A673 (cell line): Measurements from ENCODE around the gene CDKAL1. TPM values are rescaled to one million over a fixed set of nuclear protein-coding genes. Genes with fewer than 3 reads are reported as not detected.

Experiments
- BruUV-seq: library from RNA; stranded (reverse); fragments of 400-500 nt; replicated peaks from 2 replicates; lab custom pipeline; 2021; lab: Mats Ljungman, UMichigan
- CTCF ChIA-PET: fragments of 300-600 bp; sonication (Branson Sonifier 250); formaldehyde crosslinking; loops from one replicate; lab custom pipeline; 2022; ENCODE audit warnings: antibody characterized with exemption; lab: Charles Lee
- POLR2A ChIA-PET: fragments of 300-600 bp; sonication (Branson Sonifier 250); formaldehyde crosslinking; loops from one replicate; lab custom pipeline; 2022; ENCODE audit warnings: antibody characterized with exemption; ENCODE audit not compliant: low non-redundant PET; lab: Charles Lee
- DNase-seq: peaks from one replicate; pipeline ENCODE4 v3.0.0-alpha.2; 2015; ENCODE audit warnings: low spot score
- H3K27ac ChIP-seq: fragments of 200-600 bp; sonication (generic); 2 replicates; pipeline ENCODE4 v1.5.1; 2016; ENCODE audit warnings: mixed run types, low read depth, mild to moderate bottlenecking, mixed read lengths, antibody characterized with exemption, low read length; ENCODE audit not compliant: poor library complexity, severe bottlenecking
- H3K27me3 ChIP-seq: fragments of 200-600 bp; sonication (generic); replicated peaks from 2 replicates; pipeline ENCODE4 v1.6.1; 2017; ENCODE audit warnings: mixed run types, low read depth, mild to moderate bottlenecking, mixed read lengths, antibody characterized with exemption, low read length; ENCODE audit not compliant: insufficient read depth, poor library complexity
- H3K36me3 ChIP-seq: fragments of 200-600 bp; sonication (generic); 2 replicates; pipeline ENCODE4 v1.6.1; 2016; ENCODE audit warnings: mixed run types, mild to moderate bottlenecking, mixed read lengths, antibody characterized with exemption, low read length; ENCODE audit not compliant: insufficient read depth, poor library complexity, severe bottlenecking
- H3K4me1 ChIP-seq: fragments of 200-600 bp; sonication (generic); 2 replicates; pipeline ENCODE4 v1.6.1; 2017; ENCODE audit warnings: mixed run types, mild to moderate bottlenecking, mixed read lengths, antibody characterized with exemption, low read length; ENCODE audit not compliant: insufficient read depth, poor library complexity, severe bottlenecking
- H3K4me3 ChIP-seq: fragments of 200-600 bp; sonication (generic); 2 replicates; pipeline ENCODE4 v1.5.1; 2016; ENCODE audit warnings: low read depth, mixed run types, mild to moderate bottlenecking, mixed read lengths, low read length; ENCODE audit not compliant: poor library complexity, severe bottlenecking
- H3K9me3 ChIP-seq: fragments of 200-600 bp; sonication (generic); 2 replicates; pipeline ENCODE4 v1.6.1; 2016; ENCODE audit warnings: mixed run types, low read depth, mild to moderate bottlenecking, mixed read lengths, antibody characterized with exemption, low read length; ENCODE audit not compliant: poor library complexity, severe bottlenecking
- EZH2 ChIP-seq: fragments of 200-600 bp; sonication (generic); IDR thresholded peaks from 2 replicates; pipeline ENCODE4 v1.6.1; 2017; ENCODE audit warnings: borderline replicate concordance, low read depth, mild to moderate bottlenecking, mixed read lengths, antibody characterized with exemption, low read length; ENCODE audit not compliant: poor library complexity, severe bottlenecking
- intact Hi-C: fragments of 100-400 bp; cut with micrococcal nuclease; formaldehyde crosslinking; loops from one replicate; pipeline ENCODE4 v1.10.0; 2022; ENCODE audit not compliant: unreplicated experiment
- total RNA-seq: library from RNA; stranded (reverse); gene quantifications from 2 replicates; pipeline ENCODE4 v1.2.3, GENCODE V29; 2021
- TF ChIP-seq, protein P1 (sequence below): fragments of 300-800, 200-600 bp; sonication (generic); conservative IDR thresholded peaks from 2 replicates; pipeline ENCODE4 v1.5.1; 2017; ENCODE audit warnings: low read depth, mild to moderate bottlenecking, antibody characterized with exemption, low read length, moderate library complexity, mixed read lengths

Gene CDKAL1
- total RNA-seq, 1 experiment from 2014 or later = 35.5 TPM

DNA sequence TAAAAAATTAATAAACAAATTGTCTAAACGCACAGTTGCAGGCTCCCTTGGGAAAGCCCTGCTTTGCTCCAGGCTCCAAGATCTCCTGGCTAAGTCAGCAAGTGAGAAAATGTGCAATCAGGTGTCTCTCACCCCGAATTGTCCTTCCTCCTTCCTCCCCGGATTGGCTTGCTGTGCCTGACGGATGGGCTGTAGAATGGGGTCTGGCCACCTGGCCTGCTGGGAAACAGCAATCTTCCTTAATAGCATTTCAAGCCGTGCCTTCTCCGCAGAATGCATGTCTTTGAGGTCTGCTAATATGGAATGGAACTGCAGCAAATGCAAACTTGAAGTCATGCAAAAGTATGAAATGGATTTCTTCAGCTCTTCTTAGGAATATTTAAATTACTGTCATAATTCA, 43.7 kb upstream of the CDKAL1 start:
- DNase-seq = no peak
- Histone ChIP-seq H3K27me3 (no peaks in the 10 kb centered on the region), H3K9me3 (no peaks in the 10 kb centered on the region), H3K4me1 (no peaks in the 10 kb centered on the region), H3K27ac (no peak overlapping the region), H3K4me3 (no peak overlapping the region), H3K36me3 (peaks cover 49% of the 10 kb centered on the region)
- TF ChIP-seq, protein P1, sequence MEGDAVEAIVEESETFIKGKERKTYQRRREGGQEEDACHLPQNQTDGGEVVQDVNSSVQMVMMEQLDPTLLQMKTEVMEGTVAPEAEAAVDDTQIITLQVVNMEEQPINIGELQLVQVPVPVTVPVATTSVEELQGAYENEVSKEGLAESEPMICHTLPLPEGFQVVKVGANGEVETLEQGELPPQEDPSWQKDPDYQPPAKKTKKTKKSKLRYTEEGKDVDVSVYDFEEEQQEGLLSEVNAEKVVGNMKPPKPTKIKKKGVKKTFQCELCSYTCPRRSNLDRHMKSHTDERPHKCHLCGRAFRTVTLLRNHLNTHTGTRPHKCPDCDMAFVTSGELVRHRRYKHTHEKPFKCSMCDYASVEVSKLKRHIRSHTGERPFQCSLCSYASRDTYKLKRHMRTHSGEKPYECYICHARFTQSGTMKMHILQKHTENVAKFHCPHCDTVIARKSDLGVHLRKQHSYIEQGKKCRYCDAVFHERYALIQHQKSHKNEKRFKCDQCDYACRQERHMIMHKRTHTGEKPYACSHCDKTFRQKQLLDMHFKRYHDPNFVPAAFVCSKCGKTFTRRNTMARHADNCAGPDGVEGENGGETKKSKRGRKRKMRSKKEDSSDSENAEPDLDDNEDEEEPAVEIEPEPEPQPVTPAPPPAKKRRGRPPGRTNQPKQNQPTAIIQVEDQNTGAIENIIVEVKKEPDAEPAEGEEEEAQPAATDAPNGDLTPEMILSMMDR = no peak
- no peak for TF ChIP-seq EZH2
- intact Hi-C loops = no loop called here
- BruUV-seq = no TSS peak
- POLR2A ChIA-PET = no interaction called here
- CTCF ChIA-PET = no interaction called here

- TF ChIP-seq, protein P1 = no peak
- no peak for TF ChIP-seq EZH2
- Histone ChIP-seq H3K27ac (no peak overlapping the region), H3K4me1 (no peaks in the 10 kb centered on the region), H3K36me3 (peaks cover 41% of the 10 kb centered on the region), H3K9me3 (no peaks in the 10 kb centered on the region), H3K27me3 (no peaks in the 10 kb centered on the region), H3K4me3 (no peak overlapping the region)
- intact Hi-C loops = no loop called here
- ChIA-PET POLR2A (no interaction called here), CTCF (no interaction called here)
- no TSS peak for BruUV-seq
- DNase-seq = peak; percentile 10
These were observed 42.2 kb upstream of the CDKAL1 start for GRCh38 chr6:20492099-20492498.

GRCh38 chr6:20497216-20498040, 36.8 kb upstream of the CDKAL1 start:
- H3K27ac ChIP-seq = no peak overlapping the region
- no TSS peak for BruUV-seq

More at GRCh38 chr6:20497216-20498040, 36.8 kb upstream of the CDKAL1 start:
- no peaks in the 10 kb centered on the region for H3K9me3 ChIP-seq
- POLR2A ChIA-PET = no interaction called here
- peaks cover 5% of the 10 kb centered on the region for H3K36me3 ChIP-seq
- H3K27me3 ChIP-seq = no peaks in the 10 kb centered on the region
- no peak overlapping the region for H3K4me3 ChIP-seq
- no peaks in the 10 kb centered on the region for H3K4me1 ChIP-seq
- CTCF ChIA-PET = no interaction called here
- TF ChIP-seq EZH2 = no peak
- TF ChIP-seq, protein P1 = no peak
- intact Hi-C loops = no loop called here
- no peak for DNase-seq
